Hematopoietic multipotent progenitor cell treated with erythropoietin and hydrocortisone succinate and interleukin-3 and kit ligand, for 15 days (in vitro differentiated cells): ENCODE data around the gene ARF3.

Experiments
- DNase-seq: peaks from one replicate; pipeline ENCODE4 v3.0.0-alpha.2; 2015; ENCODE audit warnings: low spot score

ARF3 gene

GRCh38 chr12:48981757-48982157, 24.5 kb upstream of the ARF3 start:
- DNase-seq = no peak

GRCh38 chr12:48980953-48981756, 23.9 kb upstream of the ARF3 start:
- no peak for DNase-seq

GRCh38 chr12:48980389-48980952, 23.2 kb upstream of the ARF3 start:
- no peak for DNase-seq

- no peak for DNase-seq
Observed at GRCh38 chr12:48979602-48980388, 22.5 kb upstream of the ARF3 start.

GRCh38 chr12:48978741-48979601, 21.7 kb upstream of the ARF3 start:
- DNase-seq = no peak

- DNase-seq = no peak
Observed at GRCh38 chr12:48978291-48978740, 21.0 kb upstream of the ARF3 start, which contains the start of gene WNT1. Gene WNT1, plus strand, starts transcription at chr12:48978322. Its CDS starts 329 bp downstream, at chr12:48978651.

GRCh38 chr12:48977290-48978281, 20.3 kb upstream of the ARF3 start:
- peak; percentile 50 for DNase-seq

GRCh38 chr12:48973941-48974673, 16.8 kb upstream of the ARF3 start:
- DNase-seq = no peak

- no peak for DNase-seq
Observed at GRCh38 chr12:48973531-48973930, 16.2 kb upstream of the ARF3 start.

- no peak for DNase-seq
Observed at GRCh38 chr12:48972952-48973483, 15.7 kb upstream of the ARF3 start.

- no peak for DNase-seq
Observed at GRCh38 chr12:48972213-48972951, 15.1 kb upstream of the ARF3 start.

GRCh38 chr12:48970702-48971334, 13.5 kb upstream of the ARF3 start:
- no peak for DNase-seq

GRCh38 chr12:48969833-48970701, 12.8 kb upstream of the ARF3 start:
- DNase-seq = no peak

- DNase-seq = no peak
Observed at GRCh38 chr12:48969160-48969771, 12.0 kb upstream of the ARF3 start.

- no peak for DNase-seq
Observed at GRCh38 chr12:48968467-48968866, 11.2 kb upstream of the ARF3 start.

- no peak for DNase-seq
Observed at GRCh38 chr12:48967991-48968390, 10.7 kb upstream of the ARF3 start.
